Endometrial microvascular endothelial cells (primary cell): Measurements from ENCODE around the gene GALE. TPM values are rescaled to one million over a fixed set of nuclear protein-coding genes. Genes with fewer than 3 reads are reported as not detected.
"Not testable (repeated sequence)": the region's sequence is repeated elsewhere in the genome, so short reads cannot be mapped to it uniquely, and the experiment has no call there.

Source experiments
- in situ Hi-C: cut with HindIII; loops from 2 replicates; pipeline ENCODE4 v1.10.0; 2017; ENCODE audit warnings: low sequenced_read_pairs, low pct_unique_long_range_greater_than_20kb; ENCODE audit errors: inconsistent ontology term
- total RNA-seq: library from RNA; depleted of rRNA; stranded (reverse); fragments of >200 nt; gene quantifications from one replicate; pipeline ENCODE4 v1.2.3, GENCODE V29; 2015; ENCODE audit errors: inconsistent ontology term

The GALE gene
- 86.0 TPM for total RNA-seq

DNA sequence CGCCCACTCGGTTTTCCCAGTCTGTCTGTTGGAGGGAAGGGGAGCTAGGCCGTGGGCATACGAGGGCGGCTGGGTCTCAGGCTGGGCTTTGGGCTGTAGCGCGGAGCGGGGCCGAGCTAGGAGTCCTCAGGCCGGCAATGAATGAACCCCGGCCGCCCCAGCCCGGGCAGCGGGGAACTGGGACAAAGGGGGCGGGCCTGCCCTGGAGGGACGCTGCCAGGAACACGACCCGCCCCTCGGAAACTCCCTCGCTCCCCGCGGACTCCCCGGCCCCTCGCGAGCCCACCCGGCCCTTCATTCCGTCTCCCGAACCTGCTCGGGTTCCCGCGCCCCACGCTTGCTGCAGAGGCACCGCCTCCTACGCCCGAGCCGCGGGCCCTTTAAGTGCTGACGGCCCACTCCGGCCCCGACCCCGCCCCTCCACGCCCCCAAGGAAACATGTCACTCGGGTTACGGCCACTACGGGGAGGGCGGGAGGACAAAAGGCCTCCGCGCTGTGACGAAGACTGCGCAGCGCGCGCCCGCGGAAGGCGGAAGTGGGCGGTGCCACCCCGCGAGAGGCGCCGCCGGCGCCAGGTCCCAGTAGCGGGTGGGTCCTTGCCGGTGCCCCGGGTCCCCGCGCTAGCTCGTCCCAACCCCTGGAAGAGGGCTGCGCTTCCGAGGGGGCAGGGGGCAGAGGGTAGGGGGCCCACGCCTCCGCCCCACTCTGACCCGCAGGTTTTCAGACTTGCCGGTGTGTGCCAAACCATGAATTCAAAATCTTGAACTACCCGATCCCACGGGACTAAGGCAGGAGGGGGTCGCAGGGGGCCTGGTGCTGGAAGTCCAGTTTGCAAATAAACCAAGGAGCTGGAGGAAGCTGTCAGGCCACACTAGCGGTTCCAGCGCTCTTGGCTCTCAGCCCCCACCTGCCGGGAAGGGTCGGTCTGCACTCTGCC is at the start of gene GALE:
TSS of gene GALE (minus strand) at position 355 of the 938 bp plus-strand sequence. CDS start 1,747 bp downstream, outside the sequence.
- in situ Hi-C loops: no loop called here

DNA sequence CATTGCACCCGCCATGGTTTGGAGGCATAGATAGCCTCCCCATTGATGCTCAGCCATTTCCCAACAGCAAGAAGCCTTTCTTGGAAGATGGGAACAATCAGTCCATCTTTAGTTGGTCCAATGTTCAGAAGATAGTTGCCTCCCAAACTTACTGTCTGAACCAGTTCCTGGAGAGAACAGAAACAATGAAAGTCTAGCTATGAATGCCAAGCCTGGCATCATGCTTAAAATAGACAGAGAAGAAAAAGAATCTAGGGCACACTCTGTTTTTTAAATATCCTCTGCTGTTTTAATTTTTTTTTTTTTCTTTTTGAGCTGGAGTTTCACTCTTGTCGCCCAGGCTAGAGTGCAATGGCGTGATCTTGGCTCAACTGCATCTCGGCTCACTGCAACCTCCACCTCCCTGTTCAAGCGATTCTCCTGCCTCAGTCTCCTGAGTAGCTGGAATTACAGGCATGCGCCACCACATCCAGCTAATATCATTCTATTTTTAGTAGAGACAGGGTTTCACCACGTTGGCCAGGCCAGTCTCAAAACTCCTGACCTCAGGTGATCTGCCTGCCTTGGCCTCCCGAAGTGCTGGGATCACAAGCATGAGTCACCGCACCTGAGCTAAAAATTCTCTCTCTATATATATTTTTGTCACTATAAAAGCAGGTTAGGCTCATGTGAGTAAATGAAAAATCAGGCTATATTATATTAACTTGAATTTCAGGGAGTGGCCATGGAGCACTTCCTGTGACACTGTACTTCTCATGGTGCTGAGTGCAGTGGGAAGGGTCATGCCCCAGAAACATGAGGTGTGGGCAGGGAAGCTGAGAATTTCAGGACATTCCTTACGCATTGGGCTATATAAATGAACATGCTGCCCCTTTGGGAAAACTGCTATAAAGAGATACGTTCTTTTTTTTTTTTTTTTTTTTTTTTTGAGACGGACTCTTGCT is 48.4 kb upstream of the GALE start:
- in situ Hi-C loops: no loop called here

DNA sequence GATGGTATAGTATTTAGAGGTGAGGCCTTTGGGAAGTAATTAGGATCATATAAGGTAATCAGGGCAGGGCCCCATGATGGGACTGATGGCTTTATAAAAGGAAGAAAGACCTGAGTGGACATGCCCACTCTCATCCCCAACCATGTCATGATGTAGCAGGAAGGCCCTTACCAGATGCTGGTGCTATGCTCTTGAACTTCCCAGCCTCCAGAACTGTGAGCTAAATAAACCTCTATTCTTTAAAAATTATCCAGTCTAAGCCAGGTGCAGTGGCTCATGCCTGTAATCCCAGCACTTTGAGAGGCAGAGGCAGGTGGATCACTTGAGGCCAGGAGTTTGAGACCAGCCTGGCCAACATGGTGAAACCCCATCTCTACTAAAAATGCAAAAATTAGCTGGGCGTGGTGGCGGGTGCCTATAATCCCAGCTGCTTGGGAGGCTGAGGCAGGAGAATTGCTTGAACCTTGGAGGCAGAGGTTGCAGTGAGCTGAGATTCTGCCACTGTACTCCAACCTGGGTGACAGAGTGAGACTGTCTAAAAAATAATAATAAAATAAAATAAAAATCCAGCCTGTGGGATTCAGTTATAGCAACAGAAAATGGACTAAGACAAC is 47.0 kb upstream of the GALE start:
- in situ Hi-C loops: not testable (repeated sequence)

DNA sequence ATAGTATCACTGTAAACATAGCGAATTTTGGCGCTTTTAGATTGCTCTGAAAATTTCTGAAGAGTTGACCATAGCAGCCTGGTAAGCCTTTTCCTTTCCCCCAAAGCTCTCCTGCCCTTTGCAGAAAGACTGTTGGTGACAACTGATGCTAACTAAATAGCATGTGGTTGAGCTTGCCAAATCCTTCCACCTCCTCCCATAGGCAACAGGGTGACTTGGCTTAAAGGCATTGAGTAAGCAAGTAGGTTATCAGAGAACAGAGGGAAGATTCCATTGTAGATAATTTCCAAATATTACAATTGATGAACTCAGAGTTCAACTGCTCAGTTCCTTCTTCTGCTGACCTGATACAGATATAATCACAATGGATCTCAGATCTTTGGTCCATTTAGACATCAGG is 44.6 kb upstream of the GALE start:
- in situ Hi-C loops: no loop called here

DNA sequence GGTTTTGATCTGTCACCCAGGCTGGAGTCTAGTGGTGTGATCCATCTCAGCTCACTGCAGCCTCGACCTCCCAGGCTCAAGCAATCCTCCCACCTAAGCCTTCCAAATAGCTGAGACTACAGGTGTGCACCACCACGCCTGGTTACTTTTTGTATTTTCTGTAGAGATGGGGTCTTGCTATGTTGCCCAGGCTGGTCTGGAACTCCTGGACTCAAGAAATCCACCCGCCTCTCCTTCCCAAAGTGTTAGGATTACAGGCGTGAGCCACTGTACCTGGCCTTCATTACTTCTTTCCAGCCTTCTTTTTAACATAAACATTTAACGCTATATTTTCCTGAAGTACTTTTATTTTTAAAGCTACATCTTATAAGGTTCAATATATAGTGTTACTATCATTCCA is 43.1 kb upstream of the GALE start:
- in situ Hi-C loops: no loop called here

DNA sequence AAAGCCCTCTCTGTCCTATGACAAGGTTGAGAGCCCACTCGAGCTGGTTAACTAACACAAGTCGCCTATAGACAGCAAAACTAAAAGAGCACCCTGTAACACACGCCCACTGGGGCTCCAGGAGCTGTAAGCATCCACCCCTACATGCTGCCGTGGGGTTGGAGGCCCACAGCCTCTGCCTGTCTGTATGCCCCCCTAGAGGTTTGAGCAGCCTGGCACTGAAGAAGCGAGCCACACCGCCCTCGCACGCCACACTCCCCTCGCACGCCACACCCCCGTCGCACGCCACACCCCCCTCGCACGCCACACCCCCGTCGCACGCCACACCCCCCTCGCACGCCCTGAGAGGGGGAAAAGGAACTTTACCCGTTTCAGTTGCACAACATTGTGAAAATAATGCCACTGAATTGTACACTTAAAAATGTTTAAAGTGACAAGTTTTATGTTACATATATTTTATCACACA is 37.9 kb upstream of the GALE start:
- in situ Hi-C loops: no loop called here

DNA sequence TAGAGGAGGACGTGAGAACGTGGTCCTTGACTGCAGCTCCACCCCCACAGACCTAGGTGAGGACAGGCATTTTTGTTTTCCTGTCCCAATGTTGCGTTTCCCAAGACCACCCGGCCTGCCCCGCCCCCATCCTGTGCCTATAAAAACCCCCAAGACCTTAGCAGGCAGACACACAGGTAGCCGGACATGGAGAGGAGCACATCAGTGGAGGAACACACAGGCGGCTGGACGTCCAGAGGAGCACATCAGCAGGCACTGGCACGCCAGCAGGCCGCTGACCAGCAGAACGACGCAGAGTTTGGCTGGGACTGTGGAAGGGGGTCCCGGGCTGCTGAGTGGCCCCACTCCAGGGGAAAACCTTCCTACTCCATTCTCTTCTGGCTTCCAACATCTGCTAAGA is 37.4 kb upstream of the GALE start:
- in situ Hi-C loops: no loop called here

DNA sequence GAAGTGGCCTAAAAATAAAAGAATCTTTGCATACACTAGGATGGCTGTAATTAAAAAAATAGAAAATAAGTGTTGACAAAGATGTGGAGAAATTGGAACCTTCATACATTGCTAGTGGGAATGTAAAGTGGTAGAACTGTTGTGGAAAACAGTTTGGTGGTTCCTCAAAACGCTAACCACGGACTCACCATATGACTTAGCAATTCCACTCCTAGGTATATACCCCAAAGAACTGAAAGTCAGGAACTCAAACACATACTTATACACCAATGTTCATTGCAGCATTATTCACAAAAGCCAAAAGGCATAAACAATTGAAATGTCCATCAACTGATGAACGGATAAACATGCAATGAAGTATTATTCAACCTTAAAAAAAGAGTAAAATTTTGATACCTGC is 35.5 kb upstream of the GALE start:
- in situ Hi-C loops: no loop called here

DNA sequence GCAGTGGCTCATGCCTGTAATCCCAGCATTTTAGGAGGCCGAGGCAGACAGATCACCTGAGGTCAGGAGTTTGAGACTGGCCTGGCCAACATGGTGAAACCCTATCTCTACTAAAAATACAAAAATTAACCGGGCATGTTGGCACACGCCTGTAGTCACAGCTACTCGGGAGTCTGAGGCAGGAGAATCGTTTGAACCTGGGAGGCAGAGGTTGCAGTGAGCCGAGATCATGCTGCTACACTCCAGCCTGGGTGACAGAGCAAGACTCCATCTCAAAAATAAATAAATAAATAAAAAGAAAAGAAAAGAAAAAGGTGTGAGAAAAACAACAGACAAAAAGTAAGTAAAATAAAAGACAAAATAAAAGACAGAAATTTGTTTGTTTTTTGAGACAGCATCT is 33.6 kb upstream of the GALE start:
- in situ Hi-C loops: not testable (repeated sequence)

DNA sequence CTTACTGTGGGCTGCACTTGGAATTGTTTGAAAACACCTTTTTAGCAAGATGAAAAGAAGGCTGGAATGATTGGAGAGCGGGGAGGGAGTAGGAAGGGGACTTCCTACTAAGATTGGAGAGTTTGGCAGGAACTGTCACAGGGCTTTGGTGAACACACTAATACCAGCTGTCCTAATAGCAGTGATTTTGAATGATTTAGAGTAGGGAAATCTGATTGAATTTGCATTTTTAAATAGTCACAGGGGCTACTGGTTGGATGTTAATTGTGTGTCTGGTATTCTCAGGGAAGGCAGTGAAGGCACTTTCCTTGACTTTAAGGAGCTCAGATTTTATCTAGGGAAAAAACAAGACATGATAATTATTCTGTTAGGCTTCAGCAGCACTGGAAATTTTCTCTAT is 27.2 kb upstream of the GALE start:
- in situ Hi-C loops: no loop called here

DNA sequence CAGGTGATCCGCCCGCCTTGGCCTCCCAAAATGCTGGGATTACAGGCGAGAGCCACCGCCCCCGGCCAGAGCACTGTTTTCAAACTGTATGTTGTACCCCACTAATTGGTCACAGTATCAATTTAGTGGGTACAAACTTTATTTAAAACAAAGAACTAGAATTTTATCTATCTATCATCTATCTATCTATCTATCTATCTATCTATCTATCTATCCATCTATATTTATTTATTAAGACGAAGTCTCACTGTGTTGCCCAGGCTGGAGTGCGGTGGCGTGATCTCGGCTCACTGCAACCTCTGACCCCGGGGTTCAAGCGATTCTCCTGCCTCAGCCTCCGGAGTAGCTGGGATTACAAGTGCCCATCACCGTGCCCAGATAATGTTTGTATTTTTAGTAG is 26.0 kb upstream of the GALE start:
- in situ Hi-C loops: not testable (repeated sequence)

DNA sequence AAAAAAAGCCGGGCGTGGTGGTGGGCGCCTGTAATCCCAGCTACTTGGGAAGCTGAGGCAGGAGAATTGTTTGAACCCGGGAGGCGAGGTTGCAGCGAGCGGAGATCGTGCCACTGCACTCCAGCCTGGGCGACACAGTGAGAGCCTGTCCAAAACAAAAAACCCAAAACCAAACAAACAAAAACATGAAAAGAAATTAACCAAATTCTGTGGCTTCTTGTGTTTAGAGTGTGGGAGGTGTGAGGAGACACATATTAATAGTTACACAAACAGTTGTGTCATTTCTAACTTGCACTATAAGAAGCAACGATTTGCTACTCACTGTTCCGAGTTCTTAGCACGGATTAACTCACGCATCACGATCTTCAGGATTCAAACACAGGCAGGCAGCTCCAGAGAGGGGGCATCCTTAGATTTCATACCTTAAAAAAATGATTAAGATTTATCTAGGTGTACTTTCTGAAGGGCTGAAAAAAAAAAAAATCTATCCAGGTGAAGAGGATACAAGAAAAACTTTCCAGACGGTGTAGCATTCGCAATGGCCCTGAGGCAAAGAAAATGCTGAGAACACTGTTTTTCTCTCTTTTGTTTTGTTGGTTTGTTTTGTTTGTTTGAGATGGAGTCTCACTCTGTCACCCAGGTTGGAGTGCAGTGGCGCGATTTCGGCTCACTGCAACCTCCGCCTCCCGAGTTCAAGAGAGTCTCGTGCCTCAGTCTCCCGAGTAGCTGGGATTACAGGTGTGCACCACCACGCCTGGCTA is 25.4 kb upstream of the GALE start:
- in situ Hi-C loops: no loop called here

DNA sequence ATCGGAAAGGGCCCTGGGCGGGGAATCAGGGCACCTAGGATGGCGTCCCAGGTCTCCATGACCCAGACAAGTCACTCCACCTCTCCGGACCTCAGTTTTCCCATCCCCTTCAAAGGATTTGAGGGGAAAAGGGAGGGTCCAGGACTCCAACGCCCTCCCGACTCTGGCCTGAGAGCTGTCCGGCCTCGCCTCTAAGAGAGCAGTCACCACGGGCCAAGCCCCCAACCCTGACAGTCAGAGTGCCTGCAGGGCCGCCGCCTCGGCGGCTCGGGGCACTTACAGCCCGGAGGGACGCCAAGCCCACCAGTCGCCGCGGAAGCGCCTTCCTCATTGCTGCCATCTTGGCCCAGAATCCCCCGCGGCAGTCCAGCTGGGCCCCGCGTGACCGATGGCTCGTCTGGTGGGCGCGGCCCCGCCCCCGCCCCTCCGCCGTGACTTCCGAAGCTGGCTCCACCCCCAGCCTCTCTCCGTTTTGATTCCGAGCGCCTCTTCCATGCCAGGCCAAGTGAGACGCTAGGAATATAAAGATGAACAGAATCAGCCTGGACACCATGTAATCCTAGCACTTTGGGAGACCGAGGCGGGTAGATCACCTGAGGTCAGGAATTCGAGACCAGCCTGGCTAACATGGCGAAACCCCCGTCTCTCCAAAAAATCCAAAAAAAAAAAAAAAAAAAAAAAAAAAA is 24.7 kb upstream of the GALE start, which contains the start of gene HMGCL:
TSS of gene HMGCL (minus strand) at position 354 of the 686 bp plus-strand sequence. CDS start at position 340, 14 bp downstream.
- in situ Hi-C loops: no loop called here

DNA sequence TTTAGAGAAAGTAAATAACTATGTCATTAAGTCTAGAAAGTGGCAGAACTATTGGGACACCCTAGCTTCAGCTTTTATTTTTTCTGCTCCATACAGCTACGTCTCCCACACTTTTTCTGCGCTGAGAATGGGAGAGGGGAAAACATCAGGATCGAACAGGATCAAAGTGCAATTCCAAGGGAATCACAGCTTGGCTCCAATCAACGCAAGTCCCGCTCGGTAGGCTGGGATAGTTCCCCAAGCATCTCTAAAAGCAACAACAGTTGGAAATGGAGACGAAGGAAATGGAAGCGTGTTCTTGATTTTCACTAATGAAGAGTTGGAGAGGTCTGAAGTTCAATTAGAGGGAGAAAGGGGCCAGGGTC is 24.1 kb upstream of the GALE start:
- in situ Hi-C loops: no loop called here

DNA sequence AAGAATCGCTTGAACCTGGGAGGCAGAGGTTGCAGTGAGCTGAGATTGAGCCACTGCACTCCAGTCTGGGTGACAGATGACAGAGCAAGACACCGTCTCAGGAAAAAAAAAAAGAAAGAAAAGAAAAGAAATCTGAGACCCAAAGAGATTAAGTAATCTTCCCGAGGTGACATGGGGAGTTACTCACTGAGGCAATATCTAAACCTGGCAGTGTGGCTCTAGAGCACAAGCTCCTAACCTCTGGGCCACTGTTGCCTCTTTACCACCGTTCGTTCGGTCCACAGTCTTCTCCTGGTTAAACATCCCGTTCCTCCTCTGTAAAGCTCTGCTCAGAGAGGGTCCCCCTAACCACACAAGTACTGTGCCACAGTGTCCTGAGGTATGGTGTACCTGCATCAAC is 23.2 kb upstream of the GALE start:
- in situ Hi-C loops: no loop called here

DNA sequence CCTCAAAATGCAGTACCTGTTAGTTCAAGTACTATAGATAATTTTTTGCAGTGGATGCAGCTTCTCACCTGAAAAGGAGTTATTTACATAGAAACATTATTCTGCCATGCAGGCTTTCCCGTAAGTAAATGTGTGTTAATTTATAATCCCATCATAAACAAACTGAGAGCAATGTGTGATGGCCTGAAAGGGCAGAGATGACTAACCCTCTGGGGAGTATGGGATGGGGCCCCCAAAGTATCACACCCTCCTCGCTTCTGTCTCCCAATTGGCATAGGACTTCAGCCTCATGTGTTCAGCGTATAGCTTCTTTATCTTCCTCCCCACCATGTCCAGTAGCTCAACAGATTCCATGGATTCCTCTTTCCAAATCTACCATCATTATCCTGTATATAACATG is 17.1 kb upstream of the GALE start:
- in situ Hi-C loops: no loop called here

DNA sequence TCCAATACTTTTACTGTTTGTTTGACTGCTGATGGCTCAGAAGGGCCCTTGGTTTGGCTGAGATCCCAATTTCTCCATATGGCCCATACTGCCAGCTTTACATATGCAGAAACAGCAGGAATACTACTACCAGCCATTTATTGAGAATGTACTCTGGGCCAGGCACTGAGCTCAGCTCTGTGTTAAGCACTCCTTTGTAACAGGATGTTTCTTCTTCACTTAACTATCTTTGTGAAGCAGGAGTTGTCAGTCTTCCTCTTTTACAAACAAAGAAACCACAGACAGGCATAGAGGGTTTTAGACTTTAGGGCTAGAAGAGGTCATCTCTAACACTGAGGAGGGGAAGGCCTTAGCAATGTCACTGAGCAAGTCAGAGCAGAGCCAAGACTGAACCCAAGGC is 16.4 kb upstream of the GALE start:
- in situ Hi-C loops: no loop called here

DNA sequence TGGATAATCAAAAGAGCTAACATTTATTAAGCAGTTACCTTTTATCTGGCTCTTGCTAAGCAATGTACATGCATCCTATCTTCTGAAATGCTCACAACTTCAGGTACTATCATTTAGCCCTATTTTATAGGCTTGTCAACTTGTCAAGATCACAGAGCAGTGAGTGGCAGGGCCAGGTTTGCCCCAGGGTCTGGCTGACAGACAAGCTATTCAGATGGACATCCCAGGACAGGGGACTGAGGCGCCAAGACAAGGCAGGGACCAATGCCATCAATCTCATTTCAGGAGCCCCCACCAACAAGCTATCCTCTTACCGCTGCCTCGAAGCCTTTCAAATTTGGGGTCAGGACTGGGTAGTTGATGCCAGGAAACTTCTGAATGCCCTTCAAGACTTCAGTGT is 15.8 kb upstream of the GALE start:
- in situ Hi-C loops: no loop called here
